SK-N-SH treated with all-trans-retinoic acid at 6 μM for 48 hours (cell line): Measurements from ENCODE around the gene ZC3H12C.

ENCODE experiments used
- CSRNP3 ChIP-seq: fragments of 250-450 bp; sonication (Bioruptor Pico); IDR thresholded peaks from 2 replicates; pipeline ENCODE4 v1.5.1; 2021; ENCODE audit warnings: mild to moderate bottlenecking, moderate library complexity
- OSR1 ChIP-seq: fragments of 250-450 bp; sonication (Bioruptor Pico); IDR thresholded peaks from 2 replicates; pipeline ENCODE4 v1.8.0; 2022; ENCODE audit warnings: moderate library complexity, mild to moderate bottlenecking, inconsistent platforms
- PATZ1 ChIP-seq: fragments of 250-450 bp; sonication (Bioruptor Pico); IDR thresholded peaks from 2 replicates; pipeline ENCODE4 v1.8.0; 2020; ENCODE audit warnings: mild to moderate bottlenecking, moderate library complexity, borderline replicate concordance
- RARB ChIP-seq: fragments of 250-450 bp; sonication (Bioruptor Pico); IDR thresholded peaks from 2 replicates; pipeline ENCODE4 v1.8.0; 2021; ENCODE audit warnings: mild to moderate bottlenecking, moderate library complexity
- SNAI2 ChIP-seq: fragments of 250-450 bp; sonication (Bioruptor Pico); IDR thresholded peaks from 2 replicates; pipeline ENCODE4 v1.5.0; 2020; ENCODE audit warnings: mild to moderate bottlenecking, moderate library complexity
- TCF4 ChIP-seq: fragments of 250-450 bp; sonication (Bioruptor Pico); IDR thresholded peaks from 2 replicates; pipeline ENCODE4 v1.8.0; 2021; ENCODE audit warnings: mild to moderate bottlenecking, moderate library complexity, borderline replicate concordance
- ZFP3 ChIP-seq: fragments of 250-450 bp; sonication (Bioruptor Pico); IDR thresholded peaks from 2 replicates; pipeline ENCODE4 v1.5.0; 2020; ENCODE audit warnings: mild to moderate bottlenecking, moderate library complexity
- ZFP30 ChIP-seq: fragments of 450-650 bp; formaldehyde crosslinking; IDR thresholded peaks from 2 replicates; pipeline ENCODE4 v1.5.0; 2022; ENCODE audit warnings: mild to moderate bottlenecking, moderate library complexity

- TF ChIP-seq TCF4 (CRISPR knock-in tag) = no peak
- no peak for TF ChIP-seq ZFP30 (CRISPR knock-in tag)
- TF ChIP-seq OSR1 (CRISPR knock-in tag) = no peak
- TF ChIP-seq RARB (CRISPR knock-in tag) = no peak
- TF ChIP-seq ZFP3 (CRISPR knock-in tag) = no peak
- no peak for TF ChIP-seq CSRNP3
- TF ChIP-seq PATZ1 (CRISPR knock-in tag) = no peak
- no peak for TF ChIP-seq SNAI2 (CRISPR knock-in tag)
Observed at GRCh38 chr11:110049501-110050200, 43.5 kb upstream of the ZC3H12C start.
